CD4-positive, alpha-beta T cell treated with Interleukin-1 beta for 1 hour (primary cell): ENCODE results near the gene SLC6A5.
A peak's percentile ranks its signal among the peaks of the same experiment; 100 is the strongest.

Experiments used
- DNase-seq, 2 donors: peaks; one replicate each; pipeline ENCODE4 v3.0.0-alpha.2; 2020 to 2022

SLC6A5 gene

DNA sequence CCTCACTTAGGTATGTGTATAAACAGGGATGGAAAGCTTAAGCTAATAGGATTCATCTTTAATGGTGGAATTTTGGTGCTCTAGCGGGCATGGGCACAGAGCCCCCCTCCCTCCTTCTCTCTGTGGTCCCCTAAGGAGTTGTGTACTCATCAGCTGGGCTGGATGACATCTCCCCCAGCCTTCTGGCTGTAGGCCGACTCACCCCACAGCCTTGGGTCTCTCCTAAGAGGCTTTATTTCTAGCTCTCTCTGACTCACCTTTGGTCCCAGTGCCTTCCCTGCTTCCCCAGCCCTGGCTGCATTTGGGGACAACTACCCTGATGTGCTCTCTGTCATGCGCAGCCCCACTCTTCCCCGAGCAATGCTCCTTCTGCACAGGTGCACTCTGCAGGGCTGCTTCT lies 26.9 kb downstream of the SLC6A5 start:
- no peak for DNase-seq

GRCh38 chr11:20627026-20627425 lies 27.6 kb downstream of the SLC6A5 start:
- DNase-seq: no peak

DNA sequence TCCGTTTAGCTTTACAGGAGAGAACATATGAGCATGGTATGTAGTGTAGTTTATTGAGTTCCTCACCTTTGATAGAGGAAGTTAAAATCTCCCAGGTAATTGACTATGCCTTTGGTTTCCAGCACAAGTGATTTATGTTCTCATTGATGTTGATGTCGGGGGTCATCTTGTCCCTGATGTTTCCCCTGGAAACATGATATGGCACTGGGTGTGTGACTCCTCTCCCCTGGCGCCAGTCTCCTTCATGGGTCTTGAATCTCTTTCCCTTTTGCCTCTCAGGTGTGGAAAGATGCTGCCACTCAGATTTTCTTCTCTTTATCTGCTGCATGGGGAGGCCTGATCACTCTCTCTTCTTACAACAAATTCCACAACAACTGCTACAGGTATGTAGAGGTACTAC lies 28.3 kb downstream of the SLC6A5 start:
- no peak for DNase-seq

DNA sequence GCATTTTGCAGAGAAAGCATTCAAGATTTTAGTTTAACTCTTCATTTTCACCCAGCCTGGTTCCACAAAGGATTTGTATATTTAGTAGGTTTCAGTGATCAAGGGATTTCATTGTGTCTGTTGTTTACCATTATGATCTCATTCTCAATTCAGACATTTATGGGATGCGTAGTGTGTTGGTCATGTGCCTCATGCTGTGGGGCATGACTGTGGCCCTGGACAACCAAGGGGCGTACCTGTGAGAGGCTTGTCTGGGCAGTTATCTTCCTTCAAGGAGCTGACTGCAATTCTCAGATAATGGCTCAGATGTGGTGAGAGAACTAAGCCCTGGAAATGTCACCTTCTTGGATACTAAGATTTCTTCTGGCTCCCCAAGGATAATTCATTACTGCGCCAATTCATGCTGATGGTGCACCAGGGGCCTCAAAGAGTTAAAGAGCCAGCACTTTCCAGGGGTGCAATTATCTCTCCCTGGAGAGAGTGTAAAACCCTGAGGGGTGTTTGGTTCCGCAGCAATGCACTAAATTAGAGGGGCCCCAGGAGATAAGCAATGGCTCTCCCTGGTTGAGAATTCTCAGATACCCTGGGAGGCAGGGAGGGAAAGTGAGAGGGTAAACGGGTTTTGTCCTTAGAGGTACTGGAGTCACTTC lies 32.2 kb downstream of the SLC6A5 start:
- DNase-seq: no peak

GRCh38 chr11:20632169-20632532 lies 32.7 kb downstream of the SLC6A5 start:
- DNase-seq: no peak

GRCh38 chr11:20634044-20634443 lies 34.6 kb downstream of the SLC6A5 start:
- no peak for DNase-seq

- DNase-seq: no peak
Observed at GRCh38 chr11:20634781-20635180, 35.4 kb downstream of the SLC6A5 start.

GRCh38 chr11:20638074-20638473 lies 38.7 kb downstream of the SLC6A5 start:
- no peak for DNase-seq

DNA sequence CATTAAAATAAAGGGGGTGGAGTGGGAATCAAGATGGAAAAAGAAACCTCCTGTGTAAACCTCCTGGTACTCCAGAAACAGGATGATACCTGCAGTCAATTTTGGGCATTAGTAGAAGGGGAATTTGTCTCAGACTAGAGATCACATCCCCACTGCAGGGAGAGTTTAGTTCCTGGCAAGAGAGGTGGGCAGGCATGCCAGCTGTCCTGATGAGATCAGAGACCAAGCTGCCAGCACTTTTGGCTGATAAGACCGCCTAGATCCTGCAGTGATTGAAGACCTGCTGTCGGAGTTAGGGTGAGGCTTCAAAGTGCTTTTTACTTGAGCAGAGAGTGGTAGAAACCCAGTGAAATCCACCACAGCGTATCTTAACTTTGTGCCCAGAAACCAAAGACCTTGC lies 40.3 kb downstream of the SLC6A5 start:
- no peak for DNase-seq

- no peak for DNase-seq
Observed at GRCh38 chr11:20640401-20640800, 41.0 kb downstream of the SLC6A5 start.

- no peak for DNase-seq
Observed at GRCh38 chr11:20644360-20644759, 45.0 kb downstream of the SLC6A5 start.

- DNase-seq: peak in 1 of 2 donors; percentile 36
Observed at GRCh38 chr11:20647976-20648565, 48.7 kb downstream of the SLC6A5 start.

- no peak for DNase-seq
Observed at GRCh38 chr11:20652150-20652806, 52.9 kb downstream of the SLC6A5 start.

DNA sequence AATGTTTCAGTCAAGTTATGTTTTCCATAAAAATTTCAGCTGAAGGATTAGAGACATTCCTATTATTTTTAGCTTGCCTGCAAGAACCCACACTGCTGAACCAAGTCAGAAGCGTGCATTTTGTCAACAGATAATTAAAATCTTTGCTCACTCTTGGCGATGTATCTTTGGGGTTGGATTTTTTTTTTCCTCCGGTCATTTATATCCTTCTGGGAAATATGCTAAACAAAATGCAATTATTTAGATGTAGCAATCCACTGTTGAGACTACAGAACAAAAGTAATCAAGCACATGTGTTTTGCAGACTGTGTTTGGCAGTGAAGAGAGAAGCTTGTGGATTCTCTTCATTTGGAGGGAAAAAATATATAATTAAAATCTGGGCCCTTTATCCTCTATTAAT lies 54.6 kb downstream of the SLC6A5 start:
- DNase-seq: no peak

DNA sequence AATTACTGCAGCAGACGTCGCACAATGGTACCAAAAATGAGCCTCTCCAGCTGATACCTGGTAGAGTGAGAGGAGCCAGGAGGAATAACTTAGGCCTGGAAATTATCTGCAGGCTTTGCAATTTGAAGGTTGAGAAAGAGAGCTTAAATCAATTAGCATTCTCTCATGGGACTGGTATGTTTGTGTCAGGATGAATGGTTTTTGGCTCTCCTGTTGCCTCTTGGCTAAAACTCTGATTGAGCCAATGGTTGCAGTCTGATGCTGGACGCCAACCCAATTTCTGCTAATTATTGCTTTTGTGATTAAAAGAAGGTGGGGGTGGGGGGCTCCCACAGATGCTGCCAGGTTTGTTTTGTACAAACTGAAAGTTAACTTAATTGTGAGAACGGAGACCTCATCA lies 57.5 kb downstream of the SLC6A5 start:
- DNase-seq: no peak

- DNase-seq: no peak
Observed at GRCh38 chr11:20658135-20658534, 58.7 kb downstream of the SLC6A5 start.

DNA sequence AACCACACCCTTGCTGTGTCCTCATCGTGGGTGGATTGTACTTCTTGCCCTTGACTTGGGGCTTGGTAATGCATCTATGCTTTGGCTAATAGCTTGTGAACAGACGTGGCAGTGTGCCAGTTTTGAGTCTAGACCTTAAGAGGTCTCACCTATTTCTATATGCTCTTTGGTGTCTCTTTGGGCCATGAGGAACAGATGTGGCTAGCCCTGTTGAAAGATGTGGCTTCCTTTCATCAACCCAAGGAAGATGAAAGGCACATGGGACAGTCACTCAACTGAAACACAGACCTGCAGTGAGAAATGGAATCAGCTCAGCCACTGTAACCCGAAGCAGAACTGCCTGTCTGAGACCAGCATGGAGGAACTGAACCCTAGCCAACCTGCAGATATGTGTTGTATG lies 62.0 kb downstream of the SLC6A5 start:
- DNase-seq: no peak

DNA sequence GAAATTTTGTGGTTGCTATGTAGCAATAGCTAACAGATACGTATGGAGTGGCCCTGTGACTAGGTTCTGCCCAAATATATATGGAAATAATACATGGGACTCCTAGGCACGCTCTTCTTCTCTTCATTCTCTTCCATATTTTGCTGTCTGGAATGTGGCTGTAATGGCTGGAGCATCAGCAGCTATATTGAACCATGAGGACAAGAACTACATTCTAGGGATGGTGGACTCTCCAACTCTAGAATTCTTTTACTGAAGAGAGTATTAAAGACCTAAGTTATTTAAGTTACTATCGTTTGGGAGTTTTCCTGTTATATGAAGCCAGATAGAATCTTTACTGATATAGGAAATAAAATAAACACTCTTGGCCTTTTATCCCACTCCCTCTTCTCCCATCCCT lies 62.4 kb downstream of the SLC6A5 start:
- no peak for DNase-seq

- DNase-seq: no peak
Observed at GRCh38 chr11:20668131-20668809, 68.9 kb downstream of the SLC6A5 start.

- no peak for DNase-seq
Observed at GRCh38 chr11:20668844-20669819, 69.7 kb downstream of the SLC6A5 start, which contains the start of gene NELL1. Gene NELL1, plus strand, starts transcription at chr11:20669586.

DNA sequence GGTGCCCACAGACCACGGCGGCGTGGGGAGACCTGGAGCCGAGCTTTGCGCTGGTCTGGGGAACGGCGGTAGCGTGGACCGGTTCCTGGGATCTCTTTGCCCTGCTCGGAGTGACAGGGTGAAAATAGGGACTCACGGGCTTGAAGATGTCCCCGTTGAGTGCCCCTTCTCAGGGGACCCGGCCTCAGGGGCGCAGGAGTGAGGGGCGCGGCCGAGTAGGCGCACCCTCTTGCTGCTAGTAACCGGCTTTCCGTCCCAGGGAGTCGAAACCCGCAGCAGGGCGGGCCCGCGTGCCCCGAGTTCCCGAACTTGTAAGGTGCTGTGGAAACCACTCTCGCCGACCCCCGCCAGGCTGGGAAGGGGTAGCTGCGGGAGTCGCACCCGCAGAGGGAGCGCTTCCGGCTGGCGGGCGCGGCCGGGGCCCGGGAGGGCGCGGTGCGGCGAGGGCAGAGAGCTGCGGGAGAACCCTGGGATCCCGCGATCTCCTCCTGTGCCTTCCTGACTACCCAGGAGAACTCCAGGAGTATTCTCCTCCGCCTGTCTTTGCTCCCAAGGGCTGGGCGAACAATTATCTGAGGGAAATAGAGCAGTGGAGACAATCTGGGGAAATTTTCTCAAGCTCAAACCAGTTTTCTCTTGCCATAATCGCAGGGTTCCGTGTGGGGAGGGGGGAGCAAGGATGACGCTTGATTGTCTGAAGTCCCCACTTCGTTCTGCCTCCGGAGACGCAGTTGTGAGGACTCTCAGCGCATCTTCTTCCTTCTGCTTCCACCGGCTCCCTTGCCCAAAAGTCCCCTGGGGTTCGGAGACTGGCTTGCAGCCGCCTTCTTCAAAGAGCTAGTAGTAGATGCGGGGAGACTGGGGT lies 70.6 kb downstream of the SLC6A5 start:
- DNase-seq: no peak

- DNase-seq: no peak
Observed at GRCh38 chr11:20670932-20671403, 71.6 kb downstream of the SLC6A5 start.
